Thyroid gland (tissue), 4 donors: ENCODE data around the gene ZFYVE1. TPM values are rescaled to one million over a fixed set of nuclear protein-coding genes. Genes with fewer than 3 reads are reported as not detected.

ENCODE experiments used
- DNase-seq, 2 donors: peaks; one replicate each; pipeline ENCODE4 v3.0.0-alpha.2; 2019
- H3K27ac ChIP-seq, 3 donors: fragments of 200-600 bp; sonication (generic); 1 replicate in 2 of 3; 2 replicates in 1 of 3; pipeline ENCODE4 v1.5.1; 2016 to 2019; ENCODE audit warnings: mild to moderate bottlenecking in 1 of 3, moderate library complexity in 1 of 3
- H3K27me3 ChIP-seq: fragments of 200-600 bp; sonication (generic); one replicate; pipeline ENCODE4 v1.5.1; 2019
- H3K36me3 ChIP-seq, 2 donors: fragments of 200-600 bp; sonication (generic); one replicate each; pipeline ENCODE4 v1.5.1; 2016 to 2019
- H3K4me1 ChIP-seq, 2 donors: fragments of 200-600 bp; sonication (generic); one replicate each; pipeline ENCODE4 v1.5.1; 2017 to 2019
- H3K4me3 ChIP-seq, 3 donors: fragments of 200-600 bp; sonication (generic); replicated peaks in 1 of 3; 1 replicate in 2 of 3; 2 replicates in 1 of 3; pipeline ENCODE4 v1.5.1; 2016; ENCODE audit warnings: mild to moderate bottlenecking in 1 of 3
- H3K9me3 ChIP-seq: fragments of 200-600 bp; sonication (generic); one replicate; pipeline ENCODE4 v1.5.1; 2017
- CTCF ChIP-seq, 6 experiments: fragments of 200-600 bp in 3 of 6; fragments of 450-650 bp in 3 of 6; sonication (generic) in 3 of 6; IDR thresholded peaks; one replicate each; pipeline ENCODE4 v1.5.1; 2016 to 2019; ENCODE audit warnings: antibody characterized with exemption in 6 of 6, mild to moderate bottlenecking in 2 of 6, inconsistent platforms in 1 of 6, moderate library complexity in 1 of 6
- POLR2A ChIP-seq, 2 donors: fragments of 450-650 bp; IDR thresholded peaks; one replicate each; pipeline ENCODE4 v1.6.1; 2017; ENCODE audit warnings: antibody characterized with exemption in 2 of 2, mild to moderate bottlenecking in 2 of 2, moderate library complexity in 1 of 2
- WGBS, 2 donors: methylation state at CpG; one replicate each; pipeline ENCODE4 v1.1.5; 2017; 5-methylcytosine and 5-hydroxymethylcytosine counted together
- intact Hi-C: fragments of 100-400 bp; cut with DNase I; formaldehyde crosslinking; loops from one replicate; pipeline ENCODE4 v1.15.1; 2023
- total RNA-seq, 4 donors: library from RNA; depleted of rRNA; stranded (reverse); fragments of >200 nt; gene quantifications; one replicate each; pipeline ENCODE4 v1.2.3, GENCODE V29; 2016

ZFYVE1 gene
- total RNA-seq, 4 donors from 2014 or later = 21.9 to 29.2 (median 27.1) TPM

DNA sequence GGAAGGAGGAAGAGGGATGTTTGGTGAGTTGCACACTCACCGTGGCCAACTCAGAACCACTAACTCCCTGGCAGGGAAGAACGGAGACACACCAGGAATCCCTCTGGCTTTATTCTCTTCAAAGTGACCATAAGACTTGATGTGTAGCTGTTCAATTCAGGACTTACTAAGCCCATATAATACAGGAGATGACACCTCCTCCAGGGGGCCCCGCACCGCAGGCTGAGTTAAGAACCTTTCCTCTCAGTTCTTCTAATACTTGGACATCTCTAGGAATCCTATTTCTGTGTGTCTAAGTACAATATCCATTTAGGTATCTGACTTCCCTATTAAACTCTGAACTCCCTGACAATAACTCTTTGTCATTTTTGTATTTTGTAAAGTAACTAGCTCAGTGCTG, 51.1 kb downstream of the ZFYVE1 start:
- peaks cover 54 to 70% of the 10 kb centered on the region in 2 donors for H3K36me3 ChIP-seq
- TF ChIP-seq POLR2A (IDR thresholded peaks at IDR 0.05) (no peak), CTCF (IDR thresholded peaks at IDR 0.05) (no peak)
- 85 to 92% methylated on average over 4 of the region's 4 CpGs for whole genome bisulfite sequencing, 2 donors
- no peak overlapping the region for H3K27ac ChIP-seq
- no peaks in the 10 kb centered on the region for H3K27me3 ChIP-seq
- H3K4me1 ChIP-seq = no peaks in the 10 kb centered on the region
- no peak overlapping the region for H3K4me3 ChIP-seq
- intact Hi-C loops = no loop called here
- H3K9me3 ChIP-seq = no peaks in the 10 kb centered on the region
- no peak for DNase-seq

DNA sequence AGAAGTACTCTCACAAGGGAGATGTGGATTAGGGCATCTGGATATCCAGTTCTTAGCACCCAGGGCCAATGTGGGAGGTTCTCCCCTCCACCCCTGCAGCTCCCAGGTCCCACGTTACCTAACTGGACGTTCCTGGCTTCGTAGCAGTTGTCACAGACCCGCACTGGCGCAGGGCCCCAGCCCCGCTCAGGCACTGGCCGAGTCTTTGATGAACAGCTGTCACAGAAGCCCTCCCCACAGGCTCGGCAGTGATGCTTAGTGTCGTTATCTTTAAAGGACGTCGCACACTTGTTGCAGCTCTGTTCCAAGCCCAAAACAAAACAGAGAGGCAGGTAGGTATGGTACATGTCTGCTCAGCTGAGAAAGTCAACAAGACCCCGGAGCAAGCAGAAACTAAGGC, 52.2 kb downstream of the ZFYVE1 start:
- Histone ChIP-seq H3K9me3 (no peaks in the 10 kb centered on the region), H3K36me3 (peaks cover 65 to 76% of the 10 kb centered on the region in 2 donors), H3K27ac (no peak overlapping the region), H3K27me3 (no peaks in the 10 kb centered on the region), H3K4me3 (no peak overlapping the region), H3K4me1 (no peaks in the 10 kb centered on the region)
- WGBS, 2 donors = 92 to 96% methylated on average over 10 to 12 of the region's 12 CpGs
- TF ChIP-seq POLR2A (IDR thresholded peaks at IDR 0.05) (no peak), CTCF (IDR thresholded peaks at IDR 0.05) (no peak)
- intact Hi-C loops = no loop called here
- DNase-seq = no peak

DNA sequence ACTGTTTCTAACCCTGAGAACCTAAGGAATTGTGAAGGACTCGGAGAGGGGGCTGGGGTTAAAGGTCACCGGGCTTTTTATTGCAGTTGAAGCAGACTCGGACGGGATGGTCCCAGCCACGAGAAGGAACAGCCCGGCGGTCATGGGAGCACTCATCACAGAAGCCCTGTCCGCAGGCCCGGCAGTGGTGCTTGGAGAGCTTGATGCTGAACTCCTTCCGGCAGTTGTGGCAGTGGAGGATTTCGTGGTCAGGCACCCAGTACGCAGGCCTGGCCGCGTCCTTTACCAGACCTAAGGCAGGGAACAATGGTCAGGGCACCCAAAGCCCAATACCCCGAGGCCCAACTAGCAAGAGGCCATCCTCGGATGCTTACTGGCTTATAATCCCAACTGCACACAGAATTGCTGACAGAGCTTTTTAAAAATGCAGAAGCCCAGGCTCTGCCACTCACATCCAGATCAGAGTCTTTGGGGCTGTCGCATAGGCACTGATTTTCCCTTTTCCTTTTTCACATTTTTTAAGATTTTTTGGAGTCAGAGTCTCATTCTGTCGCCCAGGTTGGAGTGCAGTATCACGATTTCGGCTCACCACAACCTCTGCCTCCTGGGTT, 56.0 kb downstream of the ZFYVE1 start:
- no peak for TF ChIP-seq CTCF (IDR thresholded peaks at IDR 0.05)
- no peak for TF ChIP-seq POLR2A (IDR thresholded peaks at IDR 0.05)

DNA sequence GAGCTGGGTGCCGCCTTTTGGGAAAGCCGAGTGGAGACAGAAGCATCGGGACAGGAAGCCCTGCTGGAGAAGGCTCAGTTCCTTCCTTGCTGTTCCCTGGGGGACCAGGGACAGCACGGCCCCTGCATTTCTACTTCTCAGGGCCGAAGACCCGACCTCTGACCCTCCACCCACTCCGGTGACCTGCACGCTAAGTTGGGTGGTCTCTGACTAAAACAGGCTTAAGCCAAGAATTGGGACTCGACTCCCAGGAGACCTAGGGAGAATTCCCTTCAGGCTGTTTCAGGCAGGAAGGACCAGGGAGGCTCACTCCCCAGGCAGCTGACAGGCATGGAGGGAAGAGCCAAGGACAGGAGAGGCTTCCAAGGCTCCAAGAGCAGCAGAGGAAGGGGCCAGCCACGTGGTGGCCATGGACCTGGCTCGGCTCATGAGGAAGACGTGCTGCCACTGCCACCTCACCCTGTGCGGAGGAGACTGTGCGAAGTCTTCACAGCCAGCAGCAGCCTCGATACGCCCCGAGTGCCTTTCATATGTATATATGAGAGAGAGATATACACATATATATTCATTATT, 56.8 kb downstream of the ZFYVE1 start:
- H3K36me3 ChIP-seq = peaks cover 45 to 51% of the 10 kb centered on the region in 2 donors
- H3K27me3 ChIP-seq = no peaks in the 10 kb centered on the region
- DNase-seq = no peak
- H3K27ac ChIP-seq = no peak overlapping the region
- no peaks in the 10 kb centered on the region for H3K4me1 ChIP-seq
- H3K4me3 ChIP-seq = no peak overlapping the region
- intact Hi-C loops = no loop called here
- H3K9me3 ChIP-seq = no peaks in the 10 kb centered on the region
- TF ChIP-seq CTCF (IDR thresholded peaks at IDR 0.05) = no peak
- no peak for TF ChIP-seq POLR2A (IDR thresholded peaks at IDR 0.05)
- WGBS, 2 donors = 83 to 89% methylated on average over 12 to 17 of the region's 17 CpGs

More for the DNA sequence above, 56.0 kb downstream of the ZFYVE1 start:
- Histone ChIP-seq H3K27ac (no peak overlapping the region), H3K9me3 (no peaks in the 10 kb centered on the region), H3K27me3 (no peaks in the 10 kb centered on the region), H3K4me1 (no peaks in the 10 kb centered on the region), H3K36me3 (peaks cover 53 to 59% of the 10 kb centered on the region in 2 donors), H3K4me3 (no peak overlapping the region)
- 95 to 97% methylated on average over 12 to 18 of the region's 20 CpGs for WGBS, 2 donors
- no peak for DNase-seq
- intact Hi-C loops = no loop called here

DNA sequence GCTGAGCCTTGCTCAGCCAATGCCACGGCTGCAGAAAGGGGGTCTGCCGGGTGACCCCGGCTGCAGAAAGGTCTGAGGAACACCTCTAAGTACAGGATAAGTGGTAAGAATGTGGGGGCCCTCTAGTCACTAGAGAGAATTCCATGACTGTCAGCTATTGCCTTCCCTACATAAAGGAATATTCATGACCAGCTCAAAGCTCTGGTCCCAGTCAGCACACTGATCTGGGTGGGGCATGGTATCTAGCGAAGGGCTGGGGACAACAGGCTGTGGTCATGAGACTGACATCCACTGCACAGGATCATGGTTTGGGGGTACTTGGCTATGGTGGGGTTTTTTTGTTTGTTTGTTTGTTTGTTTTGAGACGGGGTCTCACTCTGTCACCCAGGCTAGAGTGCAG, 58.6 kb downstream of the ZFYVE1 start:
- no peaks in the 10 kb centered on the region for H3K9me3 ChIP-seq
- peaks cover 28 to 33% of the 10 kb centered on the region in 2 donors for H3K36me3 ChIP-seq
- no peak overlapping the region for H3K4me3 ChIP-seq
- H3K27ac ChIP-seq = no peak overlapping the region
- 96 to 100% methylated on average over 5 of the region's 5 CpGs for WGBS, 2 donors
- H3K27me3 ChIP-seq = no peaks in the 10 kb centered on the region
- DNase-seq = no peak
- no peaks in the 10 kb centered on the region for H3K4me1 ChIP-seq
- TF ChIP-seq CTCF (IDR thresholded peaks at IDR 0.05) = no peak
- no peak for TF ChIP-seq POLR2A (IDR thresholded peaks at IDR 0.05)
- intact Hi-C loops = no loop called here
